OCI-LY1 (cell line): ENCODE measurements around the gene PLCXD3.
"Not testable (repeated sequence)": the region's sequence is repeated elsewhere in the genome, so short reads cannot be mapped to it uniquely, and the experiment has no call there.

Experiments used
- H2AFZ ChIP-seq: fragments of 200-600 bp; sonication (generic), shearing (Covaris generic); 2 replicates; pipeline ENCODE4 v1.6.0; 2014; ENCODE audit warnings: antibody characterized with exemption, mild to moderate bottlenecking, low read length
- H3F3A ChIP-seq: fragments of 200-600 bp; sonication (generic), shearing (Covaris generic); 2 replicates; pipeline ENCODE4 v1.6.0; 2014; ENCODE audit warnings: mild to moderate bottlenecking, antibody characterized with exemption, low read length, moderate library complexity; ENCODE audit not compliant: insufficient read depth
- H3K27ac ChIP-seq: fragments of 200-600 bp; sonication (generic); 2 replicates; pipeline ENCODE4 v1.5.1; 2014; ENCODE audit warnings: low read length, mixed run types, mild to moderate bottlenecking, low read depth; ENCODE audit not compliant: poor library complexity, severe bottlenecking
- H3K27me3 ChIP-seq: fragments of 200-600 bp; sonication (generic); 2 replicates; pipeline ENCODE4 v1.6.0; 2014; ENCODE audit warnings: antibody characterized with exemption, mild to moderate bottlenecking, low read length, moderate library complexity; ENCODE audit not compliant: insufficient read depth
- H3K36me3 ChIP-seq: fragments of 200-600 bp; sonication (generic); 2 replicates; pipeline ENCODE4 v1.6.1; 2014; ENCODE audit warnings: mild to moderate bottlenecking, antibody characterized with exemption, low read length, moderate library complexity, mixed read lengths; ENCODE audit not compliant: insufficient read depth
- H3K4me1 ChIP-seq: fragments of 200-600 bp; sonication (generic); 2 replicates; pipeline ENCODE4 v1.5.1; 2014; ENCODE audit warnings: mild to moderate bottlenecking, low read length, moderate library complexity; ENCODE audit not compliant: insufficient read depth, severe bottlenecking
- H3K4me2 ChIP-seq: fragments of 200-600 bp; sonication (generic), shearing (Covaris generic); 2 replicates; pipeline ENCODE4 v1.6.1; 2014; ENCODE audit warnings: low read length
- H3K4me3 ChIP-seq: fragments of 200-600 bp; sonication (generic); 2 replicates; pipeline ENCODE4 v1.5.1; 2014; ENCODE audit warnings: low read length, low read depth, mild to moderate bottlenecking, mixed read lengths; ENCODE audit not compliant: poor library complexity, severe bottlenecking
- H3K79me2 ChIP-seq: fragments of 200-600 bp; shearing (Covaris generic); 2 replicates; pipeline ENCODE4 v1.6.1; 2016; ENCODE audit warnings: mixed run types, low read length, mixed read lengths; ENCODE audit not compliant: insufficient read depth
- H3K9ac ChIP-seq: fragments of 200-600 bp; sonication (generic), shearing (Covaris generic); 2 replicates; pipeline ENCODE4 v1.6.1; 2014; ENCODE audit warnings: mild to moderate bottlenecking, low read length, mixed read lengths
- H3K9me2 ChIP-seq: fragments of 200-600 bp; sonication (generic), shearing (Covaris generic); 2 replicates; pipeline ENCODE4 v1.6.1; 2014; ENCODE audit warnings: low read depth, mild to moderate bottlenecking, low read length, mixed read lengths
- H3K9me3 ChIP-seq: fragments of 200-600 bp; shearing (Covaris generic); 2 replicates; pipeline ENCODE4 v1.6.1; 2014; ENCODE audit warnings: low read length, mixed read lengths
- H4K20me1 ChIP-seq: fragments of 200-600 bp; sonication (generic), shearing (Covaris generic); 2 replicates; pipeline ENCODE4 v1.6.0; 2016; ENCODE audit warnings: mild to moderate bottlenecking, low read length; ENCODE audit not compliant: insufficient read depth
- CTCF ChIP-seq: fragments of 200-600 bp; sonication (generic), shearing (Covaris generic); IDR thresholded peaks from 2 replicates; pipeline ENCODE4 v1.5.1; 2017; ENCODE audit warnings: mild to moderate bottlenecking, antibody characterized with exemption, low read length, moderate library complexity, mixed read lengths
- EZH2 ChIP-seq: fragments of 200-600 bp; sonication (generic), shearing (Covaris generic); IDR thresholded peaks from 2 replicates; pipeline ENCODE4 v1.8.0; 2017; ENCODE audit warnings: borderline replicate concordance, mixed run types, mild to moderate bottlenecking, antibody characterized with exemption, low read length, moderate library complexity, mixed read lengths

The PLCXD3 gene

GRCh38 chr5:41334221-41334620 is 176.2 kb downstream of the PLCXD3 start:
- H3K9me3 ChIP-seq = no peaks in the 10 kb centered on the region
- H3K4me3 ChIP-seq = no peak overlapping the region
- no peak overlapping the region for H3K4me2 ChIP-seq
- no peaks in the 10 kb centered on the region for H3K27me3 ChIP-seq
- H3F3A ChIP-seq = no peaks in the 10 kb centered on the region
- no peak for TF ChIP-seq CTCF
- no peak for TF ChIP-seq EZH2
- H4K20me1 ChIP-seq = no peaks in the 10 kb centered on the region
- H2AFZ ChIP-seq = no peak overlapping the region
- no peaks in the 10 kb centered on the region for H3K9me2 ChIP-seq
- no peaks in the 10 kb centered on the region for H3K79me2 ChIP-seq
- no peak overlapping the region for H3K27ac ChIP-seq
- no peaks in the 10 kb centered on the region for H3K36me3 ChIP-seq
- H3K4me1 ChIP-seq = no peaks in the 10 kb centered on the region
- no peak overlapping the region for H3K9ac ChIP-seq

DNA sequence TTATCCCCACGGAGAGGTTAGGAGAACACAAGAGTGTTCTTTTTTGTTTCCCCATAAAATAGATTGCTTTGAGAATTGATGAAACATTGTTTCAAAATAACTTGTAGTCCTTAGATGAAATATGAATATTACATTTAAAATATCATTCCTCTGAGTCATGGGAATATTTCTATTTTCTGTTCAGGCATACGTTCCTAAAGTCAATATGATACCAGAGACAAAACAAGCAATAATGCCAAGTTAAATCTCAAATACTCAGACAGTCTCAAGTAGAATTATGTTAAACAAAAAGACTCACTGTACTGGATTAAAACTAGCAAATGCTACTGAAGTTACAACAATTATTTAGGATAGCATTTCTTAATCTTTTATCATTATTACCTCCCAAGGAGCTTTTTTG is 185.3 kb downstream of the PLCXD3 start:
- H3K9me2 ChIP-seq = no peaks in the 10 kb centered on the region
- H3K4me3 ChIP-seq = no peak overlapping the region
- H2AFZ ChIP-seq = no peak overlapping the region
- no peak overlapping the region for H3K9ac ChIP-seq
- no peaks in the 10 kb centered on the region for H3K79me2 ChIP-seq
- no peaks in the 10 kb centered on the region for H4K20me1 ChIP-seq
- H3F3A ChIP-seq = no peaks in the 10 kb centered on the region
- H3K4me2 ChIP-seq = no peak overlapping the region
- H3K9me3 ChIP-seq = no peaks in the 10 kb centered on the region
- no peak overlapping the region for H3K27ac ChIP-seq
- H3K4me1 ChIP-seq = no peaks in the 10 kb centered on the region
- H3K36me3 ChIP-seq = no peaks in the 10 kb centered on the region
- no peaks in the 10 kb centered on the region for H3K27me3 ChIP-seq
- TF ChIP-seq CTCF (no peak), EZH2 (no peak)

GRCh38 chr5:41322826-41323225 is 187.6 kb downstream of the PLCXD3 start:
- not testable (repeated sequence) for H3K4me3 ChIP-seq, H3K79me2 ChIP-seq, H3K4me1 ChIP-seq, H3K27ac ChIP-seq, H4K20me1 ChIP-seq, H3K36me3 ChIP-seq, H3K4me2 ChIP-seq, H3K9me2 ChIP-seq, H2AFZ ChIP-seq, H3K27me3 ChIP-seq, H3K9me3 ChIP-seq, H3K9ac ChIP-seq, H3F3A ChIP-seq

- Histone ChIP-seq H3K36me3 (no peaks in the 10 kb centered on the region), H2AFZ (no peak overlapping the region), H3K9ac (no peak overlapping the region), H3K4me3 (no peak overlapping the region), H3F3A (no peaks in the 10 kb centered on the region), H3K9me3 (no peaks in the 10 kb centered on the region), H3K4me2 (no peak overlapping the region), H3K4me1 (no peaks in the 10 kb centered on the region), H3K9me2 (no peaks in the 10 kb centered on the region), H3K79me2 (no peaks in the 10 kb centered on the region), H3K27me3 (no peaks in the 10 kb centered on the region), H3K27ac (no peak overlapping the region), H4K20me1 (no peaks in the 10 kb centered on the region)
- TF ChIP-seq EZH2 (no peak), CTCF (no peak)
Measured at GRCh38 chr5:41312478-41313060, 197.8 kb downstream of the PLCXD3 start.
